GM12864 (cell line): Measurements from ENCODE around the gene SPEF2.

Experiments used
- DNase-seq: peaks from one replicate; pipeline ENCODE4 v3.0.0-alpha.2; 2011; ENCODE audit warnings: low read depth
- H3K4me3 ChIP-seq: 2 replicates; pipeline ENCODE4 v1.5.1; 2011; ENCODE audit warnings: mild to moderate bottlenecking, low read depth, low read length, control low read depth
- CTCF ChIP-seq: IDR thresholded peaks from 2 replicates; pipeline ENCODE4 v1.5.1; 2011; ENCODE audit warnings: low read depth, mild to moderate bottlenecking, moderate library complexity, low read length, control low read depth, inconsistent platforms; ENCODE audit errors: missing control alignments

Gene SPEF2

GRCh38 chr5:35820735-35821134 lies 203.1 kb downstream of the SPEF2 start:
- no peak for TF ChIP-seq CTCF
- no peak overlapping the region for H3K4me3 ChIP-seq
- no peak for DNase-seq

DNA sequence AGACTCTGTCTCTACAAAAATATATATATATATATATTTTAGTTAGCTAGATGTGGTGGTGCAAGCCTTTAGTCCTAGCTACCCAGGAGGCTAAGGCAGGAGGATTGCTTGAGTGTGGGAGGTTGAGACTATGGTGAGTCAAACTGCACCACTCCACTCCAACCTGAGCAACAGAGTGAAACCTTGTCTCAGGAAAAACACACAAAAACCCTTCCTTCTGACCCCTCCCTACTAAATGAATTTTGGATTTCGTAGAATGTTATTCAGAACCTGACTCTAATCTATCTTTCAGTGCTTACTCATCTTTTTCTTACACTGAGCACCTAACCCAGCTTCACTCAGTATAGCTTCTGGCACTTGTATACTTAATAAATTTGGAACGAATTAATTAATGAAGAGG lies 203.8 kb downstream of the SPEF2 start:
- DNase-seq: no peak
- no peak overlapping the region for H3K4me3 ChIP-seq
- TF ChIP-seq CTCF: no peak

GRCh38 chr5:35822511-35822910 lies 204.8 kb downstream of the SPEF2 start:
- H3K4me3 ChIP-seq: no peak overlapping the region
- TF ChIP-seq CTCF: no peak
- no peak for DNase-seq

DNA sequence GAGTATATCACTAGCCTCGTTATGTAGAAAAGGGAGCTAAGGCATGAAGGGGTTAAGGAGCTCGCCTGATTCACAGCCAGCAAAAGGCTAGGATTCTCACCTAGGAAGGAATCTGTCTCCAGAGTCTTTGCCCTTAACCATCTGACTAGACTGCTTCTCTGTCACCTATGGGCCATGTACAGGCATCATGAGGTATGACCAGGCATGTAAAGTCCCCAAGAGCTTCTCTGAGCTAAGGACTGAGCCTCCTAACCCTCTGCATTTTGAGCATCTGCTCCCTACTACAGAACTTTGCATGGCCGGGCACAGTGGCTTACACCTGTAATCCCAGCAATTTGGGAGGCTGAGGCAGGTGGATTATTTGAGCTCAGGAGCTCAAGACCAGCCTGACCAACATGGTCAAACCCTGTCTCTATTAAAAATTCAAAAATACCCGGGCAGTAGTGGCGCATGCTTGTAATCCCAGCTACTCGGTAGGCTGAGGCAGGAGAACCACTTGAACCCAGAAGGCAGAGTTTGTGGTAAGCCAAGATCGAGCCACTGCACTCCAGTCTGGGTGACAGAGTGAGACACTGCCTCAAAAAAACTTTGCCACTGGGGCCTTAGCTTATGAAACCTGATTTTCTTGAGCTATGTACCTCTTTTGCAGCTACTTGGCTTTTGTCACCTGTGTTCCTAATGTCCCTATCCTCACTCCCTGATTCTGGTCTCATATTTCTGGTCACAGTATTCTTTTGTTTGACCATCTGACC lies 205.9 kb downstream of the SPEF2 start:
- DNase-seq: no peak
- TF ChIP-seq CTCF: no peak
- H3K4me3 ChIP-seq: no peak overlapping the region

DNA sequence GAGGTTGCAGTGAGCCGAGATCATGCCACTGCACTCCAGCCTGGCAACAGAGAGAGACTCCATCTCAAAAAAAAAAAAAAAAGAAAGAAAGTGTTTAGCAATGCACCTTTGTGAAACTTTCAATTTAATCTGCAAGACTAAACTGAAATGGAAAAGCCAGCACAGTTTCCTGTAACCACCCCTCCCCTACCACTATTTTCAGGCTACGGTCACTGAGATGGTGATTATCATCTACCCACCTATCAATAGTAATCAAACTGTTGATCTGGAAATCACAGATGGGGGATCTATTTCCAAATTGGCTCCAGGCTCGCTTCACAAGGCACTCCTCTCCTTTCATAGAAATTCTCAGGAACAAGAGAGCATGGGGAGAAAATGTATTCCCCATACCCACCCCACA lies 208.4 kb downstream of the SPEF2 start:
- no peak for DNase-seq
- TF ChIP-seq CTCF: no peak
- H3K4me3 ChIP-seq: no peak overlapping the region

DNA sequence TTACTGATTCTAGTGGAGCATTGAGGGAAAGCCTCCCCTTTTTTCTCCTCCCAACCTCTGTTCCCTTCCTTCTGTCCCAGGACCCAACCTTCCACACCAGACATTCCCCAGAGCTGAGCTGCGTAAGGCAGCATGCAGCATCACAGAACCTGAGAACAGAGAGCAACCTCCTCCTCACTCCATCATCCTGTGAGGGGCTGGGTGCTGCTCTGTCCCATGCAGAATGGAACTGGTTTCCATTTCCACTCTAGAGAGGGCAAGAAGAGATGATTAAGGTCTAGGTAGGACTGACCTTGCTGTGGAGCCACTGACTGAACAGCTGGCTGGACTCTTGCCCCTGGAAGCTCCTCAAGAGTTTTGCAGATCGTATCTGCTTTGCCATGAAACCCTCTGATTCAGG lies 208.9 kb downstream of the SPEF2 start:
- H3K4me3 ChIP-seq: no peak overlapping the region
- TF ChIP-seq CTCF: no peak
- DNase-seq: no peak

GRCh38 chr5:35828082-35828598 lies 210.5 kb downstream of the SPEF2 start:
- no peak for TF ChIP-seq CTCF
- no peak for DNase-seq
- no peak overlapping the region for H3K4me3 ChIP-seq
